ENCODE data around the gene EHMT1. TPM values are rescaled to one million over a fixed set of nuclear protein-coding genes. Genes with fewer than 3 reads are reported as not detected.
"Not testable (repeated sequence)": the region's sequence is repeated elsewhere in the genome, so short reads cannot be mapped to it uniquely, and the experiment has no call there.

Gene EHMT1
- total RNA-seq, 2 experiments from 2014 or later = 66.6 to 76.7 TPM

GRCh38 chr9:137879566-137880150 is 260.9 kb downstream of the EHMT1 start:
- Mint-ChIP-seq H3K9me3 (ENCODE audit: low read depth) (no peaks in the 10 kb centered on the region), H3K27me3 (peaks cover 25% of the 10 kb centered on the region), H3K4me1 (no peaks in the 10 kb centered on the region), H3K4me3 (no peak overlapping the region), H3K36me3 (ENCODE audit: low read depth) (no peaks in the 10 kb centered on the region), H3K27ac (no peak overlapping the region)
- ChIA-PET POLR2A (no interaction called here), CTCF (no interaction called here)
- DNase-seq = no peak
- intact Hi-C loops (cut with DNase I, micrococcal nuclease) = no loop called here
- no peak for ATAC-seq

GRCh38 chr9:137880160-137880975 is 261.6 kb downstream of the EHMT1 start:
- Mint-ChIP-seq H3K27me3 (peaks cover 19% of the 10 kb centered on the region), H3K27ac (no peak overlapping the region), H3K4me1 (no peaks in the 10 kb centered on the region), H3K36me3 (ENCODE audit: low read depth) (no peaks in the 10 kb centered on the region), H3K4me3 (no peak overlapping the region), H3K9me3 (ENCODE audit: low read depth) (no peaks in the 10 kb centered on the region)
- DNase-seq (no peak), ATAC-seq (no peak)
- intact Hi-C loops (cut with DNase I, micrococcal nuclease) = no loop called here
- CTCF ChIA-PET = interaction anchor here (1.5 kb wide), 1 partner anchor 208 kb away, joined by 4 read pairs; no protein-coding TSS in a partner anchor
- POLR2A ChIA-PET = interaction anchor here (0.5 kb wide), 1 partner anchor 357 kb away, joined by 5 read pairs; no protein-coding TSS in a partner anchor

DNA sequence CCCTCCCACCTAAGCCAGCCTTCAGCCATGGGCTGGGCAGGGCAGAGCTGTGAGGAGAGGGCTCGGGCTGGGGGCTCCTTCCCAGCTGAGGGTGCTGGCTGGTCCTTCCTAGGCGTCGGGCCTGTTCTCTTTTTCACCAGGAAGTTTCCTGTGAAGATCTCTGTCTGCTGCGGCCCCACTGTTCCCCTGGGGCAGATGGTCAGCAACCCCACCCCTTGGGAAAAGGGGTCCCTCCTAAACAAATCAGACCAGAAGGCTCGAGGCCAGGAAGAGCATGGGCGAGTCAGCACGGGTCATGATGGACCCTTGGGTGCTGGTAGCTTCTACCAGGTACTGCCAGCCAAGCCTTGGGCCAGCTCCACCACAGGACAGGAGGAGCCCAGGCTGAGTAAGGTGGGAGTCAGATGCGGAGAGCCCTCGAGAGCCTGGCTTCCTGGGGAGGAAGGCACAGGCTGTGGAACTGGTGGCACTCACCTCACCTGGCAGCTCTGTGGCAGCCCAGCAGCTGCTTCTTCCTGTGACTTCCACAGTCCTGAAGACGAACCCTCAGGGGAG is 262.2 kb downstream of the EHMT1 start:
- H3K27ac Mint-ChIP-seq = no peak overlapping the region
- POLR2A ChIA-PET = no interaction called here
- no peaks in the 10 kb centered on the region for H3K36me3 Mint-ChIP-seq (ENCODE audit: low read depth)
- no peaks in the 10 kb centered on the region for H3K4me1 Mint-ChIP-seq
- no peak for ATAC-seq
- H3K9me3 Mint-ChIP-seq (ENCODE audit: low read depth) = no peaks in the 10 kb centered on the region
- CTCF ChIA-PET = interaction anchor here (1.5 kb wide), 1 partner anchor 208 kb away, joined by 4 read pairs; no protein-coding TSS in a partner anchor
- DNase-seq = no peak
- H3K27me3 Mint-ChIP-seq = peaks cover 13% of the 10 kb centered on the region
- no peak overlapping the region for H3K4me3 Mint-ChIP-seq
- intact Hi-C loops (cut with DNase I, micrococcal nuclease) = no loop called here

DNA sequence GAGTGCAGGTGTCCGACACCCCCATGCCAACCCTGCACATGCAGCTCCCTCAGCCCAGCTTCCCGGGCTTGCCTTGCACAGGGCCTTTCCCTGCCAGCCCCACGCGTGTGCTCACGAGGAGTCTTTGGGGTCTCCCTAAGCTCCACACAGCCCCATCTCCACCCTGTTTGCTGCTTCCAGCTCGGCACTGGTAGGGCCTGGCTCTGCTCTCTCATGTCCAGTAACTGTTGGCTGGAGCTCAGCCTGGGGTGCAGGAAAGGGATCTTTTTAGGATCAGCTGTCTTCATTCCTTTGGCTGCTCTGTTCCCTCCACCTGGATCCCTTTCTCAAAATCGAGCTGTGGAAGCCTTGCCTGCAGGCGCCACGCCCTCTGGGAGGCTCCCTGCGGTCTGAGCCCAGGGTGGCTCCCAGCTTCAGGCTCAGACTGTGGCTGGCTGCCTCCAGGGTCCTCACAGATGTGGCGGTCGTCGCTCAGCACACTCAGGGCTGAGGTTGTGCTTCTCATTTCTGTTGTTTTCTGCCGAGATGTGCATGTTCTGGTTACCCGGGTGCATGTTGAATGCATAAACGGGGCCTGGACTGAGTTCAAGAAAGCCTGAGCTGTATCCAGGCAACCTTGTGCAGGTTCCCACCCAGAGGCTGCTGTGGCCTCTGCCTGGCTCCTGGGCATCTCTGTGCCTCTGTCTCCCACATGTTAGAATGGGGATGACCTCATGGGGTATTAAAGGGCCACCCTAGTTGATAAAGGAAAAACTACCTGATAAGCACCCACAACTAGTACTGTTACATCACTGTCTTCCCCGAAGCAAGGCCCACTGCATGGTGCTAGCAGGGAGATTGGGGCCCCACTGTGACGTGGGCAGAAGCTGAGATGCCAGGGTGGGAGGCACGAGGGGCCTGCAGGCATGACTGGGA is 263.0 kb downstream of the EHMT1 start:
- no peaks in the 10 kb centered on the region for H3K9me3 Mint-ChIP-seq (ENCODE audit: low read depth)
- ATAC-seq (no peak), DNase-seq (no peak)
- H3K27me3 Mint-ChIP-seq = peaks cover 10% of the 10 kb centered on the region
- intact Hi-C loops (cut with DNase I, micrococcal nuclease) = no loop called here
- no peak overlapping the region for H3K4me3 Mint-ChIP-seq
- H3K4me1 Mint-ChIP-seq = no peaks in the 10 kb centered on the region
- H3K27ac Mint-ChIP-seq = no peak overlapping the region
- ChIA-PET CTCF (interaction anchor here (1.5 kb wide), 1 partner anchor 209 kb away, joined by 4 read pairs; no protein-coding TSS in a partner anchor), POLR2A (no interaction called here)
- H3K36me3 Mint-ChIP-seq (ENCODE audit: low read depth) = no peaks in the 10 kb centered on the region

DNA sequence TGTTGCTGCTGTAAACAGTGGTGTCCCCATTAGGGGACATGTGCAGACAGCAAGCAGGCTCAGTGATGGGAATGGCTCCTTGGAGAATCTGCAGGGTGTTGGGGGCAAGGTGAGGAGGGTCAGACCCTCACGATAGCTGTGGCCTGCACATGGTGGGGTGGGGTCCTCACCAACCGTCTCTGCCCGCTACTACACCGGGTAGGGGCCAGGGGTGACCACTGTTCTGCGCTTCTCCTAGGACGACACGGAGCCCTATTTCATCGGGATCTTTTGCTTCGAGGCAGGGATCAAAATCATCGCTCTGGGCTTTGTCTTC is 263.7 kb downstream of the EHMT1 start:
- ATAC-seq = no peak
- H3K4me1 Mint-ChIP-seq = no peaks in the 10 kb centered on the region

DNA sequence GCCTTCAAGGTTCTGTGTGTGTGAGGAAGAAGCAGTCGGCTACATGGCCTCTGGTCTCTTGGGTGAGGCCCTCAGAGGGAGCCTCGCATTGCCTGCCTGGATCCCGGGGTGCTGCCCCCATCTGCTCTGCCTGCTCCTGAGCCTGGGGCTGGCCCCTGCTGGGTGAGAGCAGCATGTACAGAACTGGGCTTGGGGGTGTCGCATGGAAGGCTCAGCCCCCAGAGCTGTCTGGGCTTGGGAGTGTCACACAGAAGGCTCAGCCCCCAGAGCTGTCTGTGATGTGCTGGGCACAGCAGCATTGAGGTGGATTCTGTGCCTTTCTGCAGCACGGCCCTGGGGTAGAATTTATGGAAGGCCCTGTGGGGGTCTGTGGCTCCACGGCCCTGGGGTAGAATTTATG is 265.2 kb downstream of the EHMT1 start:
- H3K4me1 Mint-ChIP-seq; POLR2A ChIA-PET; H3K4me3 Mint-ChIP-seq; H3K27me3 Mint-ChIP-seq; DNase-seq; intact Hi-C loops (cut with DNase I, micrococcal nuclease); ATAC-seq; CTCF ChIA-PET; H3K27ac Mint-ChIP-seq; H3K36me3 Mint-ChIP-seq (ENCODE audit: low read depth); H3K9me3 Mint-ChIP-seq (ENCODE audit: low read depth): not testable (repeated sequence)

More for the DNA sequence above, 263.7 kb downstream of the EHMT1 start:
- POLR2A ChIA-PET = no interaction called here
- CTCF ChIA-PET = no interaction called here
- intact Hi-C loops (cut with DNase I, micrococcal nuclease) = no loop called here
- DNase-seq = no peak
- Mint-ChIP-seq H3K9me3 (ENCODE audit: low read depth) (no peaks in the 10 kb centered on the region), H3K36me3 (ENCODE audit: low read depth) (no peaks in the 10 kb centered on the region), H3K27me3 (peaks cover 10% of the 10 kb centered on the region), H3K27ac (no peak overlapping the region), H3K4me3 (no peak overlapping the region)

GRCh38 chr9:137884547-137884946 is 265.7 kb downstream of the EHMT1 start:
- H3K4me3 Mint-ChIP-seq; POLR2A ChIA-PET; CTCF ChIA-PET; ATAC-seq; H3K4me1 Mint-ChIP-seq; H3K36me3 Mint-ChIP-seq (ENCODE audit: low read depth); H3K9me3 Mint-ChIP-seq (ENCODE audit: low read depth); H3K27ac Mint-ChIP-seq; intact Hi-C loops (cut with DNase I, micrococcal nuclease); H3K27me3 Mint-ChIP-seq: not testable (repeated sequence)
- peak; percentile 55 for DNase-seq

GRCh38 chr9:137885121-137885520 is 266.3 kb downstream of the EHMT1 start:
- H3K27me3 Mint-ChIP-seq; H3K9me3 Mint-ChIP-seq (ENCODE audit: low read depth); CTCF ChIA-PET; H3K4me1 Mint-ChIP-seq; intact Hi-C loops (cut with DNase I, micrococcal nuclease); DNase-seq; POLR2A ChIA-PET; ATAC-seq; H3K27ac Mint-ChIP-seq; H3K4me3 Mint-ChIP-seq; H3K36me3 Mint-ChIP-seq (ENCODE audit: low read depth): not testable (repeated sequence)

Small RNAs within 50 kb of the gene (microRNA-seq; reads per million reads assigned to microRNA genes)
- gene MIR602 (ENCODE audit: borderline replicate concordance) = not detected

Other genes starting within 250 kb of the EHMT1 start
- 1 to 10 TPM; 6.7 to 7.1 TPM for gene EXD3, start 195.8 kb upstream of the EHMT1 start, total RNA-seq
- 1 to 10 TPM in 1 of 2 experiments, under 1 TPM in 1; 0.97 to 1.7 TPM for gene NOXA1, start 195.6 kb upstream of the EHMT1 start, total RNA-seq
- gene ENTPD8, start 177.6 kb upstream of the EHMT1 start, total RNA-seq = not detected
- 10 to 100 TPM; 63.6 to 65.0 TPM for gene NSMF, start 159.7 kb upstream of the EHMT1 start, total RNA-seq
- 1 to 10 TPM; 3.1 to 3.6 TPM for gene PNPLA7, start 68.6 kb upstream of the EHMT1 start, total RNA-seq
- gene MRPL41, start 67.1 kb upstream of the EHMT1 start, total RNA-seq = 10 to 100 TPM; 20.9 to 26.8 TPM
- gene DPH7, start 40.1 kb upstream of the EHMT1 start, total RNA-seq = 10 to 100 TPM; 23.5 to 29.1 TPM
- gene ZMYND19, start 28.5 kb upstream of the EHMT1 start, total RNA-seq = 10 to 100 TPM; 36.2 to 43.0 TPM
- 10 to 100 TPM; 32.4 to 41.6 TPM for gene ARRDC1, start 13.3 kb upstream of the EHMT1 start, total RNA-seq